Middle frontal gyrus (tissue), 1 donor: ENCODE results near the gene APBA2.
"Not testable (repeated sequence)": the region's sequence is repeated elsewhere in the genome, so short reads cannot be mapped to it uniquely, and the experiment has no call there.

Source experiments
- DNase-seq: peaks from one replicate; pipeline ENCODE4 v3.0.0-alpha.2; 2015; ENCODE audit warnings: low spot score; ENCODE audit errors: extremely low spot score

The APBA2 gene

DNA sequence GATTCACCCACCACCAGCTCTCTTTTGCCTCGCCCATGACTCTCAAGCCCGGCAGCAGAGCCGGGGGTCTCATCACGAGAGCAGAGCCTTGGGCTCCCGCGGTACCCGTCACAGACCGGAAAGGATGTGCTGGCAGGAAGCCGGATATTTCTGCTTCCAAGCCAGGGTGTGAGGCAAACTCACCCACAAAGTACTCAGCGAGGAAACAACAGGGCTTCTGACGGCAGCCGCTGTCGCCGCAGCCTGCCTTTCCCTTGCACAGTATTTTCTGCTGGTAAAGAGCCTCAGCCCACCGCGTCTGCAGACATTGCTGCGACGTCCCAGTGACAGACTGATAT lies 263.9 kb downstream of the APBA2 start:
- DNase-seq: no peak

DNA sequence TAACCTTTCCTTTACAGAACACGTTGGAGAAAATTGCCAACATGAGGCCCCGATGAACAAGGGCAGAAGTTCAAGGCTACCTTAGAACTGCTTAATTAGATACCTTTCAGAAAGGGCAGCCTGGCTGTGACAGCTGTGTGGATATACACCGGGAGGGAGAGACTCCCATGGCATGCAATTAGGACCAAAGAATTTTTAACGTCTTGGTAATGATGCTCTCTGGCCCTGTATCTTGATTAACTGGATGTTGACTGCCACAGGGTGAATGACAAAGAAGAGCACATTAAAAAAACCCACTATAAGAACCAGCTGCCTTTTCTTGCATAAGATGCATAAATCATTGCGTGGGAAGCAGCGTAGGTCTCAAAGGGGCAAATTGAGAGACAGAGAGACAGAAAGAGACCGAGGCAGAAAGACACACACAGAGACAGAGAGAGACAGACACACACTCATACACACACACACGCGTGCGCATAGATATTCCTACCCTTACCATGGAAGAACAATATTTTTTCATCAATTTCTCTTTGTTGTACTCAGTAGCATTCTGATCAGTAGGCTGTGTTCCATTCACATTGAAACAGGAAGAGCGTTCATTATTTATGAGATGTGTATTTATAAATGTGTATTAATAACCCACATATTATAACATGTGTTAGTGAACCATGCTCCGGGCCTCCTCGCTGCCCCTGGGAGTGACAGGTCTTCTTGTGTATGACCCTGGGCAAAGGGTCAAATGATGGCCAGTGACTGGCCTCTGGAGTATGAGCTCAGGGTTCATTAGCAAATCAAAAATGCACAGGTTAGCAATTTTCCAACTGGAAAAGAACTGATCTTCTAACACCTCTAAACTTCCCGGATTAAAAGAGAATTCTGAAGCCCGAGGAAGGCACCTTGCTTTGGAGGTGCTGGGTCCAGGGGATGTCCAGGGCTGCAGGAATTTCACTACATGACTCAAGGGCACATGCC lies 265.0 kb downstream of the APBA2 start:
- DNase-seq: no peak

DNA sequence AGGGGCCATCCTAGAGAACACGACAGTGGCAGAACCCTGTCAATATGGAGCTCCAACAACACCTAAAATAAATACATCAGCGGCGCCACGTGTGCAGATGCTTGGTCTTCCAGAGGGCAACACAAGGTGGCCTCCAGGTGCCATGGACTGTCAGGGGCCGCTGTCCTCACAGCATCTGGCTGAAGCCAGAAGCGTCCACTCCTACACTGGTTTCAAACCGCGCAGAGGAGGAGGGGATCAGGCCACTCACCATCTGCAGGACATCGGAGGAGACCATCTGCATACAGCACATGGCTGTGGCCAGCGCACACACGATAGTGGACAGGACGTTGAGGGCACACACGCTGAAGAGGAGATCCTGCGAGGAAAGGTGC lies 265.7 kb downstream of the APBA2 start:
- no peak for DNase-seq

DNA sequence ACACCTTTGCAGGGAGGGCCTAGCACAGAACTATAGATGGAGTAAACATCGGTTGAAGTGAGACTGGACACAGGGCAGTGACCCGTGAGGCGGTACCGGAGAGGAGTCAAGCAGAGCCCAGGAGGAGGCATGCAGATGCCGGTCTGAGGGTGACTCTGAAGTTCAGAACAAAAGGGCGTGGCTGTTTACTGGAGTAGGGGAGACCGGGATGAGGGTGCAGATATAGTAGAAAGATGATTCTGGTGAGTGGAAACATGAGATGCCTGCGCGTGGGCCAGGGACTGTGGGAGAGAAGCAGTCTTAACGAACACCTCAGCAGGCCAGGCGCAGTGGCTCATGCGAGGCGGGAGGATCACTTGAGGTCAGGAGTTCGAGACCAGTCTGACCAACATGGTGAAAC lies 270.7 kb downstream of the APBA2 start:
- no peak for DNase-seq

DNA sequence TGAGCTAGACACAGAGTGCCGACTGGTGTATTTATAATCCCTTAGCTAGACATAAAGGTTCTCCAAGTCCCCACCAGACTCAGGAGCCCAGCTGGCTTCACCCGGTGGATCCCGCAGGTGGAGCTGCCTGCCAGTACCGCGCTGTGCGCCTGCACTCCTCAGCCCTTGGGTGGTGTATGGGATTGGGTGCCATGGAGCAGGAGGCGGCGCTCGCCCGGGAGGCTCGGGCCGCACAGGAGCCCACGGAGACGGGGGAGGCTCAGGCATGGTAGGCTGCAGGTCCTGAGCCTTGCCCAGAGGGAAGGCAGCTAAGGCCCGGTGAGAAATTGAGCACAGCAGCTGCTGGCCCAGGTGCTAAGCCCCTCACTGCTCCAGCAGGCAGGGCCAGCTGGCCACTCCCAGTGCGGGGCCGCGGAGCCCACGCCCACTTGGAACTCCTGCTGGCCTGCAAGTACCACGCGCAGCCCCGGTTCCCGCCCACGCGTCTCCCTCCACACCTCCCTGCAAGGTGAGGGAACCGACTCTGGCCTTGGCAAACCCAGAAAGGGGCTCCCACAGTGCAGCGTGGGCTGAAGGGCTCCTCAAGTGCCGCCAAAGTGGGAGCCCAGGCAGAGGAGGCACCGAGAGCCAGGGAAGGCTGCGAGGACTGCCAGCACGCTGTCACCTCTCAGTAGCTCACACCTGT lies 274.1 kb downstream of the APBA2 start:
- no peak for DNase-seq

DNA sequence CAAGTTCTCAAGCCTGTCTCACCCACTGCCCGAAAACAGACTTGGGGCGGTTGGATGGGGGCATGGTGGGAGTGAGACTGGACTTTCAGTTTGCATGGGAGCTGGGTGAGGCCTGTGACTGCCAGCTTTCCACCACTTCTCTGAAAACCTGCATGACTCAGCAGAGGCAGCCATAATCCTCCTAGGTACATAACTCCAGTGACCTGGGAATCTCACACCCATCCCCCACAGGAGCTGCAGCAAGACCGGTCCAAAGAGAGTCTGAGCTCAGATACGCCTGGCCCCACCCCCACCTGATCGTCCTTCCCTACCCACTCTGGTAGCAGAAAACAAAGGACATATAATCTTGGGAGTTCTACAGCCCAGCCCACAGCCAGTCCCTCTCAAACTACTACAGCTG lies 276.6 kb downstream of the APBA2 start:
- no peak for DNase-seq

DNA sequence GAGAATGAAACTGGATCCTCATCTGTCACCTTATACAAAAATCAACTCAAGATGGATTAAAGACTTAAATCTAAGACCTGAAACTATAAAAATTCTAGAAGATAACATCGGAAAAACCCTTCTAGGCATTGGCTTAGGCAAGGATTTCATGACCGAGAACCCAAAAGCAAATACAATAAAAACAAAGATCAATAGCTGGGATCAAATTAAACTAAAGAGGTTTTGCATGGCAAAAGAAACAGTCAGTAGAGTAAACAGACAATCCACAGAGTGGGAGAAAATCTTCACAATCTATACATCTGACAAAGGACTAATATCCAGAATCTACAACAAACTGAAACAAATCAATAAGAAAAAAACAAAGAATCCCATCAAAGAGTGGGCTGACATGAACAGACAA lies 281.3 kb downstream of the APBA2 start:
- DNase-seq: not testable (repeated sequence)
